Kidney epithelial cell (primary cell): ENCODE results near the gene SMIM28. TPM values are rescaled to one million over a fixed set of nuclear protein-coding genes. Genes with fewer than 3 reads are reported as not detected.

ENCODE experiments used
- DNase-seq: peaks from one replicate; pipeline ENCODE4 v3.0.0-alpha.2; 2010; ENCODE audit warnings: low read depth
- H3K27me3 ChIP-seq: 2 replicates; pipeline ENCODE4 v1.6.0; 2011; ENCODE audit warnings: low read length; ENCODE audit not compliant: control insufficient read depth, insufficient read depth
- H3K36me3 ChIP-seq: 2 replicates; pipeline ENCODE4 v1.5.1; 2011; ENCODE audit warnings: low read length; ENCODE audit not compliant: control insufficient read depth, insufficient read depth
- H3K4me3 ChIP-seq: 2 replicates; pipeline ENCODE4 v1.5.1; 2011; ENCODE audit warnings: low read depth, mild to moderate bottlenecking, control low read depth, low read length
- CTCF ChIP-seq: IDR thresholded peaks from 2 replicates; pipeline ENCODE4 v1.5.1; 2011; ENCODE audit warnings: mild to moderate bottlenecking, moderate library complexity, low read length, control low read depth, inconsistent platforms; ENCODE audit not compliant: insufficient read depth, poor library complexity, severe bottlenecking
- total RNA-seq: library from RNA; depleted of rRNA; stranded (reverse); fragments of >200 nt; gene quantifications from 2 replicates; pipeline ENCODE4 v1.2.3, GENCODE V29; 2015

Gene SMIM28
- total RNA-seq, 1 donor from 2014 or later = not detected

GRCh38 chr6:138374815-138375214 is 2.9 kb upstream of the SMIM28 start:
- Histone ChIP-seq H3K27me3 (no peaks in the 10 kb centered on the region), H3K36me3 (no peaks in the 10 kb centered on the region), H3K4me3 (no peak overlapping the region)
- TF ChIP-seq CTCF = no peak
- DNase-seq = no peak

GRCh38 chr6:138377042-138377441 is 663 bp upstream of the SMIM28 start:
- no peaks in the 10 kb centered on the region for H3K27me3 ChIP-seq
- no peaks in the 10 kb centered on the region for H3K36me3 ChIP-seq
- H3K4me3 ChIP-seq = no peak overlapping the region
- DNase-seq = no peak
- no peak for TF ChIP-seq CTCF

GRCh38 chr6:138378463-138378862 is 758 bp downstream of the SMIM28 start:
- Histone ChIP-seq H3K4me3 (no peak overlapping the region), H3K27me3 (no peaks in the 10 kb centered on the region), H3K36me3 (no peaks in the 10 kb centered on the region)
- TF ChIP-seq CTCF = no peak
- no peak for DNase-seq

GRCh38 chr6:138382498-138383265 is 5.0 kb downstream of the SMIM28 start:
- H3K36me3 ChIP-seq = no peaks in the 10 kb centered on the region
- DNase-seq = no peak
- no peak for TF ChIP-seq CTCF
- H3K4me3 ChIP-seq = no peak overlapping the region
- H3K27me3 ChIP-seq = no peaks in the 10 kb centered on the region

GRCh38 chr6:138383776-138384175 is 6.1 kb downstream of the SMIM28 start:
- no peak for TF ChIP-seq CTCF
- H3K4me3 ChIP-seq = no peak overlapping the region
- no peaks in the 10 kb centered on the region for H3K27me3 ChIP-seq
- no peaks in the 10 kb centered on the region for H3K36me3 ChIP-seq
- no peak for DNase-seq

GRCh38 chr6:138386897-138387296 is 9.2 kb downstream of the SMIM28 start:
- DNase-seq = no peak
- no peak for TF ChIP-seq CTCF
- Histone ChIP-seq H3K36me3 (no peaks in the 10 kb centered on the region), H3K4me3 (no peak overlapping the region), H3K27me3 (no peaks in the 10 kb centered on the region)
